ENCODE measurements around the gene ZNF470. TPM values are rescaled to one million over a fixed set of nuclear protein-coding genes. Genes with fewer than 3 reads are reported as not detected.

Gene ZNF470
- total RNA-seq, result 3.8 and 8.2 TPM in 2 replicates

DNA sequence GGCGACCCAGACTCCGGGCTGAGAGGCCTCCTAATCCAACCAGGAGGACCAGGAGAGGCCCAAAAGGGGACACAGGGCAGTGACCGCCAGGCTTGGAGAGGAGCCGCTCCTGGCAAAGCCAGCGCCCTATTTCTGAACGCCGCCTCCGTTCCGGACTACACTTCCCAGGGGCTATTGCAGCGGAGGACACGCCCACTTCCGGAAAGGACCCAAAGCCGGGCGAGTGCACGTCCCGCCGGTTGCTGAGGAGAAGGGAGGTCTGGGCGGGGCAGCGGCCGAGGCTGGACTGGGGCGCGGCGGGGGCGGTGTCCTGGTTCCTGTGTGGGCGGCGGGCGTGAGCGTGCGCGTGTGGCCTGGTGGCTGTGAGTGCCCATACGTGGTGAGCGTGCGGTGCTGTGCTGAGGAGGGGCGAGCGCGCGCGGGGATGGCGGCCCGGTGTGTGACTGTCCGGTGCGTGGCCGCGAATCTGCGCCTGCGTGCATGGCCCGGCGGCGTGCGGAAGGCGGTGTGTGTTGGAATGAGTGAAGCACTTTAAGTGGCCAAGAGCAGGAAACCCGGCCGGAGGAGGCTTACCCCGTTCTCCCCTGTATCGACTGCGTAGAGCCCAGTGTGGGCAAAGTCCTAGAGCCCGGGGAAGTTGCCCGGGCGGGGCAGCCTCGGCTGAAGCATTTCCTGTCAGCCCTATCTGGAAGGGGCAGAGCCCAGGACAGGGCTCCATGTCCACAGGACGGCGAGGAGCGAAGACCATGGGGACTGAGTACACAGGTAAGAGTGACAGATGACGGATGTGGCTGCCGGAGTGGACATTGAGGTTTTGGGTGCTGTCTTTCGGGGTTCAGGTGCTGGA is at the start of gene ZNF470:
Gene ZNF470 (plus strand): TSS at position 195 of the 847 bp plus-strand sequence. CDS start 2,844 bp downstream, outside the sequence.
- DNase-seq (ENCODE audit: low read depth), result peak; percentile 76

DNA sequence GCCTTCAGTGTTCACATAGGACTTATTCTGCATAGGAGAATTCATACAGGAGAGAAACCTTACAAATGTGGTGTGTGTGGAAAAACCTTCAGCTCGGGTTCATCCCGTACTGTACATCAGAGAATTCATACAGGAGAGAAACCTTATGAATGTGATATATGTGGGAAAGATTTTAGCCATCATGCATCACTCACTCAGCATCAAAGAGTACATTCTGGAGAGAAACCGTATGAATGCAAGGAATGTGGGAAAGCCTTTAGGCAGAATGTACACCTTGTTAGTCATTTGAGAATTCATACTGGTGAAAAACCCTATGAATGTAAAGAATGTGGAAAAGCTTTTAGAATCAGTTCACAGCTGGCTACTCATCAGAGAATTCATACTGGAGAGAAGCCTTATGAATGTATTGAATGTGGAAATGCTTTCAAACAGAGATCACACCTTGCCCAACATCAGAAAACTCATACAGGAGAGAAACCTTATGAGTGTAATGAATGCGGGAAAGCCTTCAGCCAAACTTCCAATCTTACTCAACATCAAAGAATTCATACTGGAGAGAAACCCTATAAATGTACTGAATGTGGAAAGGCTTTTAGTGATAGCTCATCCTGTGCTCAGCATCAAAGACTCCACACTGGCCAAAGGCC is 41.9 kb upstream of the ZNF470 start:
- no peak for DNase-seq (ENCODE audit: low read depth)

DNA sequence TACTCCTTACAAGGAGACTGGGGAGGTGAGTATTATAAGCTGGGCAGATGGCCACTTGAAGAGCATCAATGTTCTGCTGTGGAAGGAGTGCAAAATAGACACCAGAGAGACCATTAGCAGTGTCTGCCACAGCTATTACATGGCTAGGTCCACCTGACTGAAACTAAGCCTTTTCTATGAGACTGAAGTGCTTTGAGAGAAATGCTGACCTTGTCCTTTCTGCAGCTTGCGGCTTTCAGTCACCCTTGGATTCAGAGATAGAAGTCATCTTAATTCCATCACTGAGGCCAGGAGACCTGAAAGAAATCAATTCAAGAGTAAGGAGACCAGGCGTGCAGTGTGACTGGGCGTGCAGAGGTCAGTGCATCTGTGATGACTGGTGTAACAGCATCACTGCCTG is 29.8 kb upstream of the ZNF470 start:
- DNase-seq (ENCODE audit: low read depth), result no peak

DNA sequence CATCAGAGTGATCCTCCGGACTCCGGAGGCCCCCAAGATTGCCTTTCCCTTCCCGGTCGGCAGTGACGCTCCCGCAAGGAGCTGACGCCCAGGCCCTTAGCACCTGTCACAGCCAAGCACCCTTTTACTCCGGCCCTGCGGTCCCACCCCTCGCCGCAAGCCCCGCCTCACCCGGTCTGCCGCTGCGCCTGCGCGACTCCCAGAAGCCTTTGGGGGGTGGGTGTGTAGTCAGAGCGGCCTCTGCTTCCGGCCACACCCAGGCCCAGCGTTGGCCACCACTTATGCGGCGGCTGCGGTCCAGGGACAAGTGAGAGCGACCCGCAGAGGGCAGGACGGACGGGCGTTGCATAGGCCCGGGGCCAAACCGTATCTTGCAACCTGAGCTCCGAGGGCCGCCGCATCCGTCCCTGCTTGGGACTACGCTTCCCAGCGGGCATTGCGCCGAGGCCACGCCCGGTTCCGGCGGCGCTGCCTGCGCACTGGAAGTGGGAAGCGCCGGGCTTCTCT is 29.0 kb upstream of the ZNF470 start:
- DNase-seq (ENCODE audit: low read depth), result peak; percentile 79

DNA sequence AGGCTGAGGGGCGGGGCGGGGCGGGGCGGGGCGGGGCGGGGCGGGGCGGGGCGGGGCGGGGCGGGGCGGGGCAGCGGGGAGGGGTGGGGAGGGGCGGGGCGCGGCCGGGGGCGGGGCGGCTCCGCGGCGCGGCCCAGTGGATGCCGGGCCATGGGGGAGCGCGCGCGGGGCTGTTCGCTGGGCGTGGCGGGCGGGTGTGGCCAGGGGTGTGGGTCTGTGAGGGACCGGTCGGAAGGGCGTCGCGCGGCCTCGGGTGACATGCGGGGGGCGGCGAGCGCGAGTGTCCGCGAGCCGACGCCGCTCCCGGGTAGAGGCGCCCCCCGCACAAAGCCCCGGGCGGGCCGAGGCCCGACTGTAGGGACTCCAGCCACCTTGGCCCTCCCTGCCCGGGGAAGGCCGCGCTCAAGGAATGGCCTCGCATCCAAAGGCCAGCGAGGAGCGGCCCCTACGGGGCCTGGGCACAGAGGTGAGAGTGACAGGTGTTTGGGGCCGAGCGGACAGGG is 28.5 kb upstream of the ZNF470 start, which contains the start of gene ZFP28:
Gene ZFP28 (plus strand): TSS at position 188 of the 503 bp plus-strand sequence. CDS start 71 bp downstream, at position 259.
- DNase-seq (ENCODE audit: low read depth), result peak; percentile 3

DNA sequence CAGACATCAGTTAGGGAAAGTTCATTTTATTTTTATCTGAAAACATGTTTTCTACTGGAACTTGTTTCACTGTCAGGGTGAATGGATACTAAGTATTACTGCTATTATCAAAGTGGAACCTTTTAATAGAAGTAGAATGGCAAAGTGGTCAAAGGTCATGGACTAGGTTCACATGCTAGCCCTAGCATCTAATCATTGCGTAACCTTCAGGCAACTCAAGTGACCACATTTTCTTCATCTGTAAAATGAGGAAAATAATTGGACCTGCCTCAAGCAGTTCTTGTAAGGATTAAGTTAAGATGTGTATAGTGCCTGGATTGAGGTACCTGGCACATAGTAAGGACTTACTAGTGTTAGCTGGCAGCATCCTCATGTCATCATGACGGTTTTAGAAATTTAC is 23.5 kb upstream of the ZNF470 start:
- DNase-seq (ENCODE audit: low read depth), result no peak

DNA sequence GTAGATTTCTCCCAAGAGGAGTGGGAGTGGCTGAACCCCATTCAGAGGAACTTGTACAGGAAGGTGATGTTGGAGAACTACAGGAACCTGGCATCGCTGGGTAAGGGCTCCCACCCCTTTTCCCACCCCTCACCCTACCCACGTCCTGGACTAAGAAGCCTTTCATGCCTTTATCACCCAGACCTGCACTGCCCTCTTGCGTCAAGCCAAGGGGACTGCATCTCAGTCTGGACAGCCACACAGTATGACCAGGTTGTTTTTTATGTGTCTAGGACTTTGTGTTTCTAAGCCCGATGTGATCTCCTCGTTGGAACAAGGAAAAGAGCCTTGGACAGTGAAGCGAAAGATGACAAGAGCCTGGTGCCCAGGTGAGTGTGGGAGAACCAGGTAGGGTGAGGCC is 19.7 kb upstream of the ZNF470 start:
- no peak for DNase-seq (ENCODE audit: low read depth)

DNA sequence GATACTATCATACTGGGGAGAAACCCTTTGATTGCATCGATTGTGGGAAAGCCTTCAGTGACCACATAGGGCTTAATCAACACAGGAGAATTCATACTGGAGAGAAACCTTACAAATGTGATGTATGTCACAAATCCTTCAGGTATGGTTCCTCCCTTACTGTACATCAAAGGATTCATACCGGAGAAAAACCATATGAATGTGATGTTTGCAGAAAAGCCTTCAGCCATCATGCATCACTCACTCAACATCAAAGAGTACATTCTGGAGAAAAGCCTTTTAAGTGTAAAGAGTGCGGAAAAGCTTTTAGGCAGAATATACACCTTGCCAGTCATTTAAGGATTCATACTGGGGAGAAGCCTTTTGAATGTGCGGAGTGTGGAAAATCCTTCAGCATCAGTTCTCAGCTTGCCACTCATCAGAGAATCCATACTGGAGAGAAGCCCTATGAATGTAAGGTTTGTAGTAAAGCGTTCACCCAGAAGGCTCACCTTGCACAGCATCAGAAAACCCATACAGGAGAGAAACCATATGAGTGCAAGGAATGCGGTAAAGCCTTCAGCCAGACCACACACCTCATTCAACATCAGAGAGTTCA is 12.9 kb upstream of the ZNF470 start:
- DNase-seq (ENCODE audit: low read depth), result no peak

DNA sequence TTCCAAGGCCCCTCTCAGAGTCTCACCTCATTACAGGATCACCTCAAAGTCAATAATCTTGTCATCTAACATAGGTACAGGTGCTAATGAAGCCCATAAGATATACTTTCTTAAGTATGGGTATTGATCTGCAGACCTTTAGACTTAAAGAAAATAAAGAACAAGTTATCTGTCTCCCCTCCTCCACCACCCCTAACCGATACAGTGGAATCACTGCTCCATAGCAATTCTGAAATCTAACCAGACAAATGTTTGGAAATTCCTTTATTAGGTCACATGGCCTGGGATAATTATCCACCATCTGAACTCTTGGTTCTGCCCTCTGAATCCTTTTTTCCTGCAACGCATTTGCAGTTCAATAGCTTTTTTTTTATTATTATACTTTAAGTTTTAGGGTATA is 4.5 kb upstream of the ZNF470 start:
- no peak for DNase-seq (ENCODE audit: low read depth)

DNA sequence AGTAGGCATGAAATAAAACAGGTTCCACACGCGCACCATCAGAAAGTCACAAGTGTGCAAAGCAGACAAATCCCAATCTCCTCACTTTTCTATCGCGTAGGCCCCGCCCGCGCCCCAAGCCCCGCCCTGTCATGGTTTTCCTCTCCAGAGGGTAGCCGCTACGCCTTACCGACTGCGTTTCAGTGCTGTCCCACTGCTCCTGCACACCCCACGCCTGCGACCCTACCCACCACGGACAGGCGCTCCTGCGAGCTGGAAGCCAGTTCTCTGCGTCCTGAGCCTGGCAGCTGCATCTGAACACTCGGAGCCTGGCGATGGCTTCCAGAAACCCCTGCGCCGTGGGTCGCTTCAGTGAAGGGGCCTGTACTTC is 379 bp upstream of the ZNF470 start:
- no peak for DNase-seq (ENCODE audit: low read depth)

DNA sequence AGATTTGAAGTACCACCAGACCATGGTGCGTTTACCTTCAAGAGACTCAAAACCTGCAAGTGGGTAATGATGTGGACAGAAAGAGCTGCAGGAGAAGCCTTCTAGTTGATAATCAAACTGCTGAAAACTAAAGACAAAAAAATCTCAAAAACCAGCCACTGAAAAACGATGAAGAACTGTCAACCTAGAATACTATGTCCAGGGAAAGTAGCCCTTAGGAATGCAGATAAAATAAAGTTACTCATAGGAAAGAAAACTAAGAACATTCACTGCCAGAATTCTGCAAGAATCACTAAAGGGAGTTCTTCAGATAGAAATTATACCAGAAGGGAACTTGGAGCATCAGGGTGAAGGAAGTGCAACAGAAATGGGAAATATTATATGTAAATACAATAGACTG is 5.3 kb downstream of the ZNF470 start:
- DNase-seq (ENCODE audit: low read depth), result no peak

DNA sequence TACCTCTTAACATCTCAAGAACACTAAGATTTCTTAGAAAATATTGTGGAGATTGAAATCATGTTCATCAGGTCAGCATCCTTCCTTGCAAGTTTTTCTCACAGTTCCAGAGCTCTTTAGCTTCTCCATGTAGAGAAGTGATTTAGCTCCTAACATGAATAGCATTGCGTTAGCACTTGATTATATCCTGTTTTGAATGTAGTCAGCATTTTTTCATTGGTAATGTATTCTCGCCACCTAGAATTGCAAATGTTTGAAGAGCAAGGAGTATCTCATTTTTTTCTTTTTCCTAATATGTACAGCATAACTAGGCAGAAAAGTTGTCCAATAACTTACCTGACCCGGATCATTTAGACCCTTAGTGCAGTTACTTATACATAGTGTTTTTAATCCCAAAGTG is 6.6 kb downstream of the ZNF470 start:
- no peak for DNase-seq (ENCODE audit: low read depth)

DNA sequence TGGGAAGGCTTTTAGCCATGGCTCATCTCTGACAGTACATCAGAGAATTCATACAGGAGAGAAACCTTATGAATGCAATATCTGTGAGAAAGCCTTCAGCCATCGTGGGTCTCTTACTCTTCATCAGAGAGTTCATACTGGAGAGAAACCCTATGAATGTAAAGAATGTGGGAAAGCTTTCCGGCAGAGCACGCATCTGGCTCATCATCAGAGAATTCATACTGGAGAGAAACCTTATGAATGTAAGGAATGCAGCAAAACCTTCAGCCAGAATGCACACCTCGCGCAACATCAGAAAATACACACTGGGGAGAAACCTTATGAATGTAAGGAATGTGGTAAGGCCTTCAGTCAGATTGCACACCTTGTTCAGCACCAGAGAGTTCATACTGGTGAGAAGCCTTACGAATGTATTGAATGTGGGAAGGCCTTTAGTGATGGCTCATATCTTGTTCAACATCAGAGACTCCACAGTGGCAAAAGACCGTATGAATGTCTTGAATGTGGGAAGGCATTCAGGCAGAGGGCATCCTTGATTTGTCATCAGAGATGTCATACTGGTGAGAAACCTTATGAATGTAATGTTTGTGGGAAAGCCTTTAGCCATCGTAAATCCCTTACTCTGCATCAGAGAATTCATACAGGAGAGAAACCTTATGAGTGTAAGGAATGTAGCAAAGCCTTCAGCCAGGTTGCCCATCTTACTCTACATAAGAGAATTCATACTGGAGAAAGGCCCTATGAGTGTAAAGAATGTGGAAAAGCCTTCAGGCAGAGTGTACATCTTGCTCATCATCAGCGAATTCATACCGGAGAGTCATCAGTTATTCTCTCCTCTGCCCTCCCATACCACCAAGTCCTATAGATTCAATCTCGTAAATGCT is 10.7 kb downstream of the ZNF470 start:
- no peak for DNase-seq (ENCODE audit: low read depth)

DNA sequence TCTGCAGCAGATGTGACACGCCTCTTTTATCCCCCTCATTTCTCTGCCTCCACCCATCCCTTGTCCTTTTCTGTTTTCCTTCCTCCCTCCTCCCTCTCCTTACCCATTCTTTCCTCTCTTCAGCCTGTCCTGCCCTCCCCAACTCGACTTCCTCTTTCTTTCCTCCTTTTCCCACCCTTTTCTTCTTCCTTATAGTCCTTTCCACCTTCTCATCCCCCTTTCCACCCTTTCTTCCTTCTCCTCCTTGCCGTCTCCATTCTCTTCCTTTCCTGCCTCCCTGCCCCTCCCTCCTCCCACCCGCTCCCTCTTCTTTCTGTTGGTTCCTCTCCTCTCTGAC is 27.1 kb downstream of the ZNF470 start:
- no peak for DNase-seq (ENCODE audit: low read depth)

DNA sequence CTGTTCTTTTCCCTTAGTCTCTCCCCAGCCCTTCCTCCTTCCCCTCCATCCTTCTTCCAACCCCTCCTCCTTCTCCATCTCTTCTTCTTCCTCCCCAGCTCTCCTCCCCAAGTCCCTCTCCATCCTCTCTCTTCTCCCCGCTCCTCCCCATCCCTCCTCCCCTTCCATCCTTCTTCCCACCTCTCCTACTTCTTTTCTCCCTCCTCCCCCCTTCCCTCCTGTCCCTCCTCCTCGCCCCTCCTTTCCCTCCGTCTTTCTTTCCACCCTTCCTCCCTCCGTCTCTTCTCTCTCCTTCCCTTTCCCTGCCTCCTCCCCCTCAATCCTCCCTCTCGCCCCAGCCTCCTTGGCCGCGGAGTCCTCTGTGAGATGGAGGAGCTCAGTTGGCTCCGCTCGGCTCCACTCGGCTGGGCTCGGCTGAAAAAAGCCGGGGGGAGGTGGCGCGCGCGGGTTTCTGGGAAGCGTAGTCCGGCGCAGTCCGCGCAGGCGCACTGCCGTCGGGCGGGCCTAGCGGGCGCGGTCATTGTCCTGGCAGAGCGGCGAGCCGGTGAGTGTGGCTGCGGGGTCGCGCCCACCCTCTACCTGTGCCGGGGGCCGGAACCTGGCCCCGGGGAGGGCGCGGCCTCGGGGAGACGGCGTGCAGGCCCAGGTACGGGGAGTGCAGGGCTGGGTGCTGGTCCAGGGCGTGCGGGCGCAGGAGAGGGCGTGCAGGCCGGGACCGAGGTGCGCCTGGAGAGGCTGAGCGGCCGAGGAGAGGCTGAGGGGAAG is 27.7 kb downstream of the ZNF470 start, which contains the start of gene ZNF71:
Gene ZNF71 (plus strand): TSS at position 520 of the 765 bp plus-strand sequence. CDS start 6,257 bp downstream, outside the sequence.
- DNase-seq (ENCODE audit: low read depth), result peak; percentile 53

DNA sequence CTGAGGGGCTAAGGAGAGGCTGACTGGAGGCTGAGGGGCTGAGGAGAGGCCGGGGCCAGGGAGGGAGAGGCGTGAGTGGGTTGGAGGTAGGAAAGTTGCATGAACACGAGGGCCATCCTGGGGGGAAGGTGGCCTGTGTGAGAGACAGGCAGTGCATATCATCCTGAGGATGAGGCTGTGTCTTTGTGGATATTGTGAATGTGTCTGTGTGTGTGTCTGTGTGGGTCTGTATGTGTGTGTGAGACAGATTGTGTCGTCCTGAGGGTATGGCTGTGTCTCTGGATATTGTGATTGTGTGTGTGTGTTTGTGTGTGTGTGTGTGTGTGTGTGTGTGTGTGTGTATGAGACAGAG is 28.3 kb downstream of the ZNF470 start:
- peak; percentile 0 for DNase-seq (ENCODE audit: low read depth)

DNA sequence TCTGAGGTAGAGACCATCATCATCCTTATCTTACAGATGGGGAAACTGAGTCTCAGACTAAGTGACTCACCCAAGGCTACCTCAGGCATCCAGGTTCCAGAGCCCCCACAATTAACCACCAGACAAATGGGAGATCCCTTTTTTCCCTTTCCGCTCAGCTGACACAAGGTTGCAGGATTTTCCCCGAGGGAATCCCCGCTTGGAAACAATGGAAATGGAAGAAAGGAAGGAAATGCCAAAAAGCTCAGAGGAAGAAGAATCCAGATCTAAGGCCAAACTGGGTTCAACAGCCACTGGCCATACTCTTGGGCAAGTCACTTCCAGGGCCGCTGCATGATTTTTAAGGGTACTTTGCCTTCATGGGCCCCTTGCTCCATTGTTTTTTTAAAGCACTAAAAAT is 29.4 kb downstream of the ZNF470 start:
- no peak for DNase-seq (ENCODE audit: low read depth)

DNA sequence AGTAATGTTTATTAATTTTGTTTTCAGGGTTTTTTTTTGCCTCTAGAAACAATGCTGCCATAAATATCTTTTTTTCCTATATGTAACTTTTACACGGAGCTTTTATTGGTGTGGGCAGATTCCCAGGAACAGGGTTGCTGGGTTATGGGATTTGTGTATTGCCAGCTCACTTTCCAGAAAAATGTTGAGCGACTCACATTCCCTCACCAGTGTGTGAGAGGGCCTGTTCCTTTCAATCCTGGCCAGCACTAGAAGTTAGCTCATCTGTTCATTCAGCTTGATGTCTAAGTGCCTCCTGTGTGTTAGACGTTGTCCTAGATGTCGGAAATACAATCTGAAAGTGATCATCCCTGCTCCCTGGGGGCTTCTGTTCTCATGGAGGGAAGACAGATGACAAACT is 30.4 kb downstream of the ZNF470 start:
- no peak for DNase-seq (ENCODE audit: low read depth)

DNA sequence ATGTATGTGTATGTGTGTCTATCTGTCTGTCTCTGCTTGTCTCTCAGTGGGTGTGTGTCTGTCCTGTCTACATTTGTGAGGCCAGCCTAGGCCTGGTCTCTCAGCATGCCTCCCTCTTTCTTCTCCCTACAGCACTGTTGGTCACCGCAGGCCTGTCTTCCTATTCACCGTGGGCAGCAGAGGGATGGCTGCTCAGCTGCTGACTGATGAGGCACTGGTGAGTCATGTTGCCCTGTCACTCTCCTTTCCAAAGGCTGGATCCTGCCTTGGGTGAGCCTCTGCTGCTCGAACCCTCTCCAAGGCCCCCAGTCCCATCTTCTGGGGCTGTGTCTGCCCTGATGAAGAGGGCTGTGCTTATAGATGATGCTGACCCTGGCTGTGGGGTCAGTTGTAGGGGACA is 34.1 kb downstream of the ZNF470 start:
- no peak for DNase-seq (ENCODE audit: low read depth)

DNA sequence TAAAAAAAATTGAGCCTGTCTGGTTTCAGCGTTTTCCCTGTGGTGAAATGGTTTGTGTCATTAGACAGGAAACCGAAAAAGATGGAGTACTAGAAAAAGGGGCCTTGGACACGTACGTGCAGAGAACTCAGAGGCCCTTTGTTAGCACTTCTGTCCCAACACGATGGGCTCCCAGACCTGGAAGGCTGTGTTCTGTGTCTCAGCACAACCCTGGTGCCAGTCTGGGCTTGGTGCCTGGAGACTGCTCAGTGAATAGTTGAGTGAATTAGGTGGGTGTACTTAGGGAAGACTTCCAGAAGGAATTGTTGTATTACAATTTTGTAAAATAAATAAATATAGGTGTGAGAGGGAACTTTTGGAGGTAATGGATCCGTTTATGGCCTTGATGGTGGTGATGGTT is 36.6 kb downstream of the ZNF470 start:
- no peak for DNase-seq (ENCODE audit: low read depth)
